ENCODE data around the gene MAGT1.
"Not testable (repeated sequence)": the region's sequence is repeated elsewhere in the genome, so short reads cannot be mapped to it uniquely, and the experiment has no call there.

The MAGT1 gene

DNA sequence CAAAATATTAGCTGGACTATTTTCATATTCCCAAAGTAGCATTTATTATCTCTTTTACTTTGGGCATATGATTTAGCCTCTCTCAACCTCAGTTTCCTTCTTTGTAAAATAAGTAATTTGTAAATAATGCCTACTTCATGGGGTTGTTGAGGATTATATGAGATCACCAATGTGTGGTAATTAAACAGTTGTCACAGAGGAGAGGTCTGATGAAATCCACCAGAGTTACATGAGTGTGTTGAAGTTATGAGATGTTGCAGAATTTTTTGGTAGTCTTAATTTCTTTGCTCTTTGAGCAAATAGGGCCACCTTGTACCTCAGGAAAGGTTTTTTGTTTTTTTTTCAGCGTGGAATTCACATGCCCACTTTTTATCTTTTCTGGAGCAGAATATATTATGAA is 5.5 kb upstream of the MAGT1 start:
- Mint-ChIP-seq H3K27me3 (no peaks in the 10 kb centered on the region), H3K36me3 (peaks cover 5% of the 10 kb centered on the region), H3K9me3 (no peaks in the 10 kb centered on the region), H3K4me1 (no peaks in the 10 kb centered on the region), H3K27ac (peak overlapping the region; percentile 95), H3K4me3 (peak overlapping the region; percentile 93)
- ATAC-seq: no peak

DNA sequence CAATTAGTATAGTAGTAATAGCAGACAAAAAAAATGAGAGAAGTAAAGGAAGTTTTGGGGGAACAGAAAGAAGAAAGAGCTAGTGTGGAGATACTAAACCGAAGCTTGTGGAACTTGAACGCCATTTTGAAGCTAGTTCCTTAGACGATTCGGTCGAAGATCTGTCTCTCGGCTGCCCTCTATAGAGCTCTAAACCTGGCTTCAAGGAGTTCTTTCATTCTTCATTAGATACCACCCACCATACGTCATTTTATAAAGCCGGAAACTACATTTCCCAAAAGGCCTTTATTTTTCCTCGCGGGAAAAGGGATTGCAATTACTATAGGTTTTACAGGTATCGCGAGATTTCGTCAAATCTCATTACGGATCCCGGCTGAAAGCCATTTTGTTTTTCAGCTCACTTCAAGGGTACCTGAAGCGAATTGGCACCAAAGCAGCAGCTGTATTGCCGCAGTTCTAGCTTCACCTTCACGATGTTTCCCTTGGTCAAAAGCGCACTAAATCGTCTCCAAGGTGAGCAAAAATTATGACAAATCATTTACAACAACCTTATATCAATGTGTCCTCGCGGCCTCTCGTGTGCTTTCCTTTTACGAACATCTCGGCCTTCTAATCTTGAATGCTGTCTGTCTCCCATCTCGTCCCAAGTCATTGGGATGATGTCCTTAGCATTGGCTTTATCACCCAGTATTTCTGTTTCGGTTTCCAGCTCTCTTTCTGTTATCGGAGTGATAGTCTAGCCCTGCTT is 4.0 kb upstream of the MAGT1 start, which contains the start of gene COX7B:
Gene COX7B, plus strand, starts transcription at position 388 of the 748 bp plus-strand sequence. Its CDS starts 86 bp downstream, at position 474.
- Mint-ChIP-seq H3K27me3 (no peaks in the 10 kb centered on the region), H3K9me3 (no peaks in the 10 kb centered on the region), H3K4me3 (peak within 1 kb of the TSS; percentile 93), H3K4me1 (no peaks in the 10 kb centered on the region), H3K27ac (peak within 1 kb of the TSS; percentile 95), H3K36me3 (peaks cover 5% of the 10 kb centered on the region)
- ATAC-seq: peak; percentile 84

DNA sequence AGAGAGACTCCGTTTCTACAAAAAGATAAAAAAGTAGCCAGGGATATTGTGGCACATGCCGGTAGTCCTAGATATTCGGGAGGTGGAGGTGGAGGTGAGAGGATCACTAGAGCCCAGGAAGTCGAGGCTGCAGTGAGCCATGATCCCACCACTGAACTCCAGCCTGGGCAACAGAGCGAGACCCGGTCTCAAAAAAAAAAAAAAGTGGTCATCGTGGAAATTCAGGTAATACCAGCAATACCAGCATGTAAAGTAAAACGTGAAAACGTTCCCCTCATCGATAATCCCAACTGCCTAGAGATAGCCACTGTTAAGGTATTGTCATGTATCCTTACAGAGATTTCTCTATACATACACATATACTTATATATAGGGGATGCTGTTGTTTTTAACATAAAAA is 1.5 kb downstream of the MAGT1 start:
- ATAC-seq: no peak
- H3K4me1 Mint-ChIP-seq: peaks cover 18% of the 10 kb centered on the region
- H3K36me3 Mint-ChIP-seq: peaks cover 7% of the 10 kb centered on the region
- no peak overlapping the region for H3K27ac Mint-ChIP-seq
- H3K27me3 Mint-ChIP-seq: no peaks in the 10 kb centered on the region
- H3K9me3 Mint-ChIP-seq: no peaks in the 10 kb centered on the region
- H3K4me3 Mint-ChIP-seq: peak overlapping the region; percentile 15

DNA sequence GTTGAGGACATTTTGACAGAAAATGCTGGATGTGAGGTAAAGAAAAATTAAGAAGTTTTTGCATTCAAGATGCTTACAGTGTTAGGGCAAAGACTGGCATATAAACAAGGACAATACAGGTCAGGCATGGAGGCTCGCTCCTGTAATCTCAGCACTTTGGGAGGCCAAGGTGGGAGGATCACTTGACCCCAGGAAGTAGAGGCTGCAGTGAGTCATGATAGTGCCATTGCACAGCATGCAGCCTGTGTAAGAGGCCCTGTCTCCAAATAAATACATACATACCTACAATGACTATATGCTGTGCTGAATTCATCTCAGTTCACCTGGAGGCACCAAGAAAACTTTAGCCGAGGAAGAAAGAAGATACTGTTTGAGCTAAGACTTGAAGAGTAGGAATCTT is 2.3 kb downstream of the MAGT1 start:
- no peaks in the 10 kb centered on the region for H3K27me3 Mint-ChIP-seq
- H3K36me3 Mint-ChIP-seq: peaks cover 7% of the 10 kb centered on the region
- no peak overlapping the region for H3K27ac Mint-ChIP-seq
- no peak overlapping the region for H3K4me3 Mint-ChIP-seq
- H3K9me3 Mint-ChIP-seq: no peaks in the 10 kb centered on the region
- ATAC-seq: no peak
- peaks cover 18% of the 10 kb centered on the region for H3K4me1 Mint-ChIP-seq

DNA sequence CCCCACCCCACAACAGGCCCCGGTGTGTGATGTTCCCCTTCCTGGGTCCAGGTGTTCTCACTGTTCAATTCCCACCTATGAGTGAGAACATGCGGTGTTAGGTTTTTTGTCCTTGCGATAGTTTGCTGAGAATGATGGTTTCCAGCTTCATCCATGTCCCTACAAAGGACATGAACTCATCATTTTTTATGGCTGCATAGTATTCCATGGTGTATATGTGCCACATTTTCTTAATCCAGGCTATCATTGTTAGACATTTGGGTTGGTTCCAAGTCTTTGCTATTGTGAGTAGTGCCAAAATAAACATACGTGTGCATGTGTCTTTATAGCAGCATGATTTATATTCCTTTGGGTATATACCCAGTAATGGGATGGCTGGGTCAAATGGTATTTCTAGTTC is 13.8 kb downstream of the MAGT1 start:
- not testable (repeated sequence) for ATAC-seq, H3K27ac Mint-ChIP-seq, H3K4me1 Mint-ChIP-seq, H3K4me3 Mint-ChIP-seq, H3K27me3 Mint-ChIP-seq, H3K36me3 Mint-ChIP-seq, H3K9me3 Mint-ChIP-seq

DNA sequence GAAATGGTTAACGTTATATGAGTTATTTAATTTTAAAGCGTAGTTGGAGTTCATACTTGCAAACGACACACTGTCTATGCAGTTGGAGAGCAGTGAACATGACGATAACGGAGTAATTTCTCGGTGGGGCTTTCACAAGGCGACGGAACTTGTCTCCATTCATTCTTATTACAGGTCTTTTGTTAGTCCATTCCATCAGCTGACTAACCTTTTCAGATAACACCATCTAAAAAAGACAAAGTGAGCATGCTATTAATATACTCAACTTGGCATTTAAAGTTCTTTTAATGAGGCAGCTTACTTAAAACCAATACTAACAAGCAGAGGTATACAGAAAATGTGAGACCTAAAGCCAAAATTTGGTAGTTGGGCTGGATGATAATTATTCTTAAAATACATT is 19.9 kb downstream of the MAGT1 start:
- Mint-ChIP-seq H3K27me3 (no peaks in the 10 kb centered on the region), H3K4me3 (no peak overlapping the region)

DNA sequence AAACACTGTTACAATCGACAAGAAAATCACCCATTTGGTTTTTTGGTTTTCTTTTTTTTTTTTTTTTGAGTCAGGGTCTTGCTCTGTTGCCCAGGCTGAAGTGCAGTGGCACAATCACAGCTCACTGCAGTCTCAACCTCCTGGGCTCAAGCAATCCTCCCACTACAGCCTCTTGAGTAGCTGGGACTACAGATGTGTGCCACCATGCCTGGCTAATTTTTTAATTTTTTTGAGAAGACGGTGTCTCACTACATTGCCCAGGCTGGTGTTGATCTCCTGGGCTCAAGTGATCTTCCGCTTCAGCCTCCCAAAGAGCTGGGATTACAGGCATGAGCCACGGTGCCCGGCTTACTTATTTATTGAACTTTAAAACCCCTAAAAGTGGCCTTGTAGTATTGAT is 63.7 kb downstream of the MAGT1 start:
- H3K27me3 Mint-ChIP-seq, H3K4me3 Mint-ChIP-seq, H3K9me3 Mint-ChIP-seq, H3K27ac Mint-ChIP-seq, ATAC-seq, H3K4me1 Mint-ChIP-seq: not testable (repeated sequence)
- H3K36me3 Mint-ChIP-seq: peaks cover 11% of the 10 kb centered on the region

More for the DNA sequence above, 19.9 kb downstream of the MAGT1 start:
- Mint-ChIP-seq H3K27ac (no peak overlapping the region), H3K9me3 (no peaks in the 10 kb centered on the region), H3K4me1 (no peaks in the 10 kb centered on the region), H3K36me3 (peaks cover 17% of the 10 kb centered on the region)
- no peak for ATAC-seq

DNA sequence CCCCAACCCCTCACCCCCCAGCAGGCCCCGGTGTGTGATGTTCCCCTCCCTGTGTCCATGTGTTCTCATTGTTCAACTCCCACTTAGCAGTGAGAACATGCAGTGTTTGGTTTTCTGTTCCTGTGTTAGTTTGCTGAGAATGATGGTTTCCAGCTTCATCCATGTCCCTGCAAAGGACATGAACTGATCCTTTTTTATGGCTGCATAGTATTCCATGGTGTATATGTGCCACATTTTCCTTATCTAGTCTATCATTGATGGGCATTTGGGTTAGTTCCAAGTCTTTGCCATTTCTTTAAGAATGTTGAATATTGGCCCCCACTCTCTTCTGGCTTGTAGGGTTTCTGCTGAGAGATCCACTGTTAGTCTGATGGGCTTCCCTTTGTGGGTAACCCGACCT is 73.2 kb downstream of the MAGT1 start:
- H3K36me3 Mint-ChIP-seq: peaks cover 19% of the 10 kb centered on the region
- not testable (repeated sequence) for H3K4me3 Mint-ChIP-seq, H3K4me1 Mint-ChIP-seq, H3K9me3 Mint-ChIP-seq, H3K27ac Mint-ChIP-seq, ATAC-seq, H3K27me3 Mint-ChIP-seq

DNA sequence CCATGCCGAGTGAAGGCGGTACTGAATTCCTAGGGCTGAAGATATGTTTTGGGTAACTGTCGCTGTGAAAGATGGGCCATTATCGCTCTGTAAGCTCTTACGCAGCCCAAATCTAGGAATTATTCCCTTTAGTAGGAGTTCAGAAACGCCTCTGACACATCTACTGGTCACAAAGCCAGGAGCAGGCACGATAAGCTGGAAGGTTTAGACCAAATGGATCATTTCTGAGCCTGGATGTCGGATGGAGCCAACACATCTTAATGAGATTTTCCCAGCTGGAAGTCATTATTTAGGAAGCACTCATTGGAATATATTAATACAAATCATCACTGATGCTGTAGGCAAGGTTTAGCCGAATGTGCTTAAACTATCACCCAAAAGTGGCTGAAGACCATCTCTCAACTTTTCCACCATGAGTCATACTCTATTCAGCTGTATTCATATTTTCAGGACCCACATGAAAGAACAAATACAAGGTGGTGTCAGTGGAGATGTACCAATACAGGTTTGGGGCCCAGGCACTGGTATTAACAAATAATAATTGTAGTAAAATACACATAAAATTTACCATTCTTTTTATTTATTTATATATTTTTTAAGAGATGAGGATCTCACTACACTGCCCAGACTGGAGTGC is 75.0 kb downstream of the MAGT1 start:
- Mint-ChIP-seq H3K27me3 (no peaks in the 10 kb centered on the region), H3K9me3 (peaks cover 3% of the 10 kb centered on the region), H3K36me3 (peaks cover 16% of the 10 kb centered on the region), H3K4me3 (no peak overlapping the region), H3K4me1 (no peaks in the 10 kb centered on the region), H3K27ac (no peak overlapping the region)
- no peak for ATAC-seq

DNA sequence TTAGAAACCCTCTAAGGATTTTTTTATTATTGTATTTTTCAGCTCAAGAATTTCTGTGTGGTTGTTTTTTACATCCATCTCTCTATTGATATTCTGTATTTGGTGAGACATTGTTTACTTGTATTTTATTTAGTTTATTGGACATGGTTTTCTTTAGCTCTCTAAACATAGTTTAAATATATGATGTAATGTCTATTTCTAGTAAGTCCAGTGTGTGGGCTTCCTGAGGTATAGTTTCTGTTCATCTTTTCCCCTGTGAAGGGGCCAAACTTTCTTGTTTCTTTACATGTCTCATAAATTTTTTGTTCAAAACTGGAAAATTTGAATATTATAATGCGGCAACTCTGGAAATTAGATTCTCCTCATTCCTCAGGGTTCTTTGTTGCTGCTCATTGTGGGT is 81.0 kb downstream of the MAGT1 start:
- Mint-ChIP-seq H3K27ac (no peak overlapping the region), H3K4me1 (no peaks in the 10 kb centered on the region), H3K4me3 (no peak overlapping the region), H3K36me3 (no peaks in the 10 kb centered on the region), H3K27me3 (no peaks in the 10 kb centered on the region), H3K9me3 (no peaks in the 10 kb centered on the region)
- ATAC-seq: no peak

DNA sequence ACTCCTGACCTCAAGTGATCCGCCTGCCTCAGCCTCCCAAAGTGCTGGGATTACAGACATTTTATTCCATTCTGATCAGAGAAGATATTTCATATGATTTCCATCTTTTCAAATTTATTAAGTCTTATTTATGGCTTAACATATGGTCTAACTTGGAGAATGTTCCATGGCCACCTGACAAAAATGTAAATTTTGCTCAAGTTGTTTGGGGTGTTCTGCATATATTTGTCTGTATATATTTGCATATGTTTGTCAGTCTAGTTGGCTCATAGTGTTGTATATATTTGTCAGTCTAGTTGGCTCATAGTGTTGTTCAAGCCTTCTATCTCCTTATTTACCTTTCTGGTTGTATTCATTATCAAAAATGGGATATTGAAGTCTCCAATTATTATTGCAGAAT is 93.0 kb downstream of the MAGT1 start:
- Mint-ChIP-seq H3K27me3 (no peaks in the 10 kb centered on the region), H3K36me3 (no peaks in the 10 kb centered on the region), H3K27ac (no peak overlapping the region), H3K4me1 (no peaks in the 10 kb centered on the region), H3K4me3 (no peak overlapping the region), H3K9me3 (peaks cover 3% of the 10 kb centered on the region)
- no peak for ATAC-seq

DNA sequence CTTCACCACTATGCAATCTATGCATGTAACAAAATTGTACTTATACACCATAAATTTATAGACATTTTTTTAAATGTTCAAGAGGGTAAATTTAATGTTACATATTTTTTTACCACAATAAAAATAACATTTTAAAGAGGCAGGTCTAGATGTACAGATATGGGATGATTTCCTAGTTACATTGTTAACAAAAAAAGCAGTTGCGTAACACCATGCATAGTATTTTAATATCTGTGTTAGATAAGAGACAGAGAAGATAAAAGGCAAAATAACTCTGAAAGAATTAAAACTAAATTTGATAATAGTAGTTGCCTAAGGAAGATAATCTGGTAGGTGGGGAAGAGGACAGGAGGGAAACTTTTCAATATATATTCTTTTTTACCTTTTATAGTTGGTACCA is 100.1 kb downstream of the MAGT1 start:
- no peak overlapping the region for H3K4me3 Mint-ChIP-seq
- H3K9me3 Mint-ChIP-seq: no peaks in the 10 kb centered on the region
- H3K27me3 Mint-ChIP-seq: no peaks in the 10 kb centered on the region
- no peak for ATAC-seq
- H3K4me1 Mint-ChIP-seq: no peaks in the 10 kb centered on the region
- H3K36me3 Mint-ChIP-seq: no peaks in the 10 kb centered on the region
- H3K27ac Mint-ChIP-seq: no peak overlapping the region

DNA sequence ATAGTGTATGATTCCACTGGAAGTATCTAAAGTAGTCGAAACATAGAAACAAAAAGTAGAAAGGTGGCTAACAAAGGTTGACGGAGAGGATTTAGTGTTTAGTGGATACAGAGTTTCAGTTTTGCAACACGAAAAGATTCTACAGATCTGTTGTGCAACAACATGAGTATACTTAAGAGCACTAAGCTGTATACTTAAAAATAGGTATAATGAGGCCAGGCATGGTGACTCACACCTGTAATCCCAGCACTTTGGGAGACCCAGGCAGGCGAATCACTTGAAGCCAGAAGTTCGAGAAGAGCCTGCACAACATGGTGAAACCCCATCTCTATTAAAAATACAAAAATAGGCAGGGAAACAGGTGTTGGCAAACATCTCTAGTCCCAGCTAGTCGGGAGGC is 101.3 kb downstream of the MAGT1 start:
- no peaks in the 10 kb centered on the region for H3K4me1 Mint-ChIP-seq
- no peaks in the 10 kb centered on the region for H3K36me3 Mint-ChIP-seq
- H3K9me3 Mint-ChIP-seq: no peaks in the 10 kb centered on the region
- no peak overlapping the region for H3K27ac Mint-ChIP-seq
- ATAC-seq: no peak
- H3K4me3 Mint-ChIP-seq: no peak overlapping the region
- H3K27me3 Mint-ChIP-seq: no peaks in the 10 kb centered on the region

DNA sequence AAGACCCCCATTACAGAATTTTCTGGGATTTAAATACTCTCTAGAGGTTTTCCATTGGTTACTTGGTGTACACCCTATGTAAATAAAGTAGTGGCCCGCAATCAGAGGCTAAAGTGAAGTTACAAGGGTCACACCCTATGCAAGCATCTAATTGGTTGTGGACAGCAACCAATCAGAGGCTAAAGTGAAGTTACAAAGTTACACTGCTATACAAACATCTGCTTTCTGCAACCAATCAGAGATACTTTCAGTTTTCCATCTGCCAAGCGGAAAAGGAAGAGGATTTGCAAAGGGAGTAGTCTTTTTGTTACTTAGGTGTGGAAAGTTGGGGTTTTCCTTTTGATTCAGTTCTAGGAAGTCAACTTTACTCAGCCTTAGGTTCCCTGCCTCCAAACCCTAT is 107.2 kb downstream of the MAGT1 start:
- Mint-ChIP-seq H3K36me3 (no peaks in the 10 kb centered on the region), H3K4me1 (no peaks in the 10 kb centered on the region), H3K27ac (peak overlapping the region; percentile 35), H3K27me3 (no peaks in the 10 kb centered on the region), H3K4me3 (peak overlapping the region; percentile 15), H3K9me3 (no peaks in the 10 kb centered on the region)
- peak; percentile 47 for ATAC-seq

DNA sequence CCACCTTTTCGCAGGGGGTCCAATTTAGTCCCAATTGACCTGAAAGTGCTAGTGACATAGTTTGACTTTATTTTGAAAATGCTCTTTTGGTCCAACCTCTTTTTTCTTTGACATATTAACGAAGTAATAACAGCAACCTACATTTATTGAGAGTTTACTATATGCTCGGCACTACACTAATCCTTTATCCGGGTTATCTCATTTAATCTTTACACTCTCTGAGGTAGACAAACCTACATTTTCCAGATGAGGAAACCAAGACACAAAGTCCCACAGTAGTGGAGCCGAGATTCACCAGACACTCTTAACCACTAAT is 108.9 kb downstream of the MAGT1 start:
- Mint-ChIP-seq H3K4me1 (no peaks in the 10 kb centered on the region), H3K27ac (peak overlapping the region; percentile 99), H3K27me3 (no peaks in the 10 kb centered on the region), H3K9me3 (no peaks in the 10 kb centered on the region), H3K4me3 (peak overlapping the region; percentile 97), H3K36me3 (no peaks in the 10 kb centered on the region)
- ATAC-seq: peak; percentile 4

All from stimulated activated memory B cell treated with anti-CD40 and anti-IgM and Interleukin-4, amounts not matched to agents 10 μg/mL and 1 μg/mL and 100 μg/mL, for 72 hours (primary cell).